HCT116 (cell line): Measurements from ENCODE around the gene SIRPB1. TPM values are rescaled to one million over a fixed set of nuclear protein-coding genes. Genes with fewer than 3 reads are reported as not detected.

ENCODE experiments used
- ATAC-seq: fragments of 200-7000 bp; cut with Tn5 transposase; 2 replicates; pipeline ENCODE4 v1.9.1; 2020; ENCODE audit warnings: mild to moderate bottlenecking, moderate library complexity
- BruUV-seq: library from RNA; stranded (reverse); fragments of 400-500 nt; replicated peaks from 2 replicates; lab custom pipeline; 2021; lab: Mats Ljungman, UMichigan
- CTCF ChIA-PET: fragments of 300-600 bp; sonication (Branson Sonifier 250); formaldehyde crosslinking; loops from one replicate; lab custom pipeline; 2021; ENCODE audit warnings: antibody characterized with exemption; lab: Charles Lee
- POLR2A ChIA-PET: fragments of 300-600, 350-600 bp; sonication (Branson Sonifier 250); formaldehyde crosslinking; loops from one replicate; lab custom pipeline; 2021; ENCODE audit warnings: antibody characterized with exemption; lab: Charles Lee
- RAD21 ChIA-PET, 2 experiments: fragments of 300-600 bp; sonication (Branson Sonifier 250); formaldehyde crosslinking; loops; one replicate each; lab custom pipeline; 2023; ENCODE audit warnings: low total read pairs in 2 of 2; ENCODE audit not compliant: uncharacterized antibody in 2 of 2, unreplicated experiment in 2 of 2, low non-redundant PET in 1 of 2; lab: Charles Lee
- DNase-seq: peaks from one replicate; pipeline ENCODE4 v3.0.0-alpha.2; 2010; ENCODE audit warnings: low read depth, low spot score
- H2AFZ ChIP-seq: fragments of 200-600 bp; shearing (Covaris generic), sonication (generic); 2 replicates; pipeline ENCODE4 v1.6.1; 2017; ENCODE audit warnings: low read depth, mixed run types, mixed read lengths, antibody characterized with exemption, low read length; ENCODE audit not compliant: poor library complexity, severe bottlenecking
- H3K27ac ChIP-seq: 2 replicates; pipeline ENCODE4 v1.5.1; 2012; ENCODE audit warnings: low read depth, low read length
- H3K27me3 ChIP-seq: fragments of 200-600 bp; sonication (generic); 2 replicates; pipeline ENCODE4 v1.6.1; 2016; ENCODE audit warnings: mixed run types, low read length, mixed read lengths; ENCODE audit not compliant: insufficient read depth
- H3K36me3 ChIP-seq, 2 experiments: fragments of 200-500 bp in 1 of 2; fragments of 200-600 bp in 1 of 2; sonication (Bioruptor generic) in 1 of 2; sonication (generic) in 1 of 2; 2 replicates each; pipeline versions ENCODE4 v1.5.1 to v1.6.1; 2014 to 2016; ENCODE audit warnings: low read length in 2 of 2, inconsistent platforms in 1 of 2, mixed read lengths in 1 of 2, mixed run types in 1 of 2; ENCODE audit not compliant: insufficient read depth in 2 of 2, control insufficient read depth in 1 of 2
- H3K4me1 ChIP-seq, 2 experiments: fragments of 200-600 bp in 1 of 2; sonication (generic) in 1 of 2; 2 replicates each; pipeline versions ENCODE4 v1.5.1 to v1.6.1; 2012 to 2017; ENCODE audit warnings: low read length in 2 of 2, inconsistent platforms in 1 of 2, mild to moderate bottlenecking in 1 of 2, mixed read lengths in 1 of 2, mixed run types in 1 of 2, moderate library complexity in 1 of 2; ENCODE audit not compliant: insufficient read depth in 2 of 2, control insufficient read depth in 1 of 2
- H3K4me2 ChIP-seq: fragments of 200-600 bp; sonication (generic); 2 replicates; pipeline ENCODE4 v1.6.1; 2017; ENCODE audit warnings: mixed run types, low read length, mixed read lengths
- H3K4me3 ChIP-seq, 2 experiments: fragments of 200-600 bp in 1 of 2; sonication (generic) in 1 of 2; replicated peaks in 1 of 2; 2 replicates each; pipeline ENCODE4 v1.5.1; 2011 to 2016; ENCODE audit warnings: low read length in 2 of 2, control low read depth in 1 of 2, low read depth in 1 of 2, mild to moderate bottlenecking in 1 of 2, mixed read lengths in 1 of 2, mixed run types in 1 of 2
- H3K79me2 ChIP-seq: fragments of 200-600 bp; sonication (generic); 2 replicates; pipeline ENCODE4 v1.6.1; 2017; ENCODE audit warnings: mild to moderate bottlenecking, mixed run types, low read length, moderate library complexity, mixed read lengths; ENCODE audit not compliant: insufficient read depth
- H3K9ac ChIP-seq: fragments of 200-600 bp; sonication (generic); 2 replicates; pipeline ENCODE4 v1.6.1; 2016; ENCODE audit warnings: low read length, mixed read lengths
- H3K9me2 ChIP-seq: fragments of 200-600 bp; sonication (generic), shearing (Covaris generic); 2 replicates; pipeline ENCODE4 v1.6.1; 2017; ENCODE audit warnings: mixed run types, mild to moderate bottlenecking, moderate library complexity; ENCODE audit not compliant: insufficient read depth
- H3K9me3 ChIP-seq, 2 experiments: fragments of 200-500 bp in 1 of 2; fragments of 200-600 bp in 1 of 2; sonication (Bioruptor generic) in 1 of 2; sonication (generic) in 1 of 2; 2 replicates each; pipeline ENCODE4 v1.6.1; 2014 to 2017; ENCODE audit warnings: low read length in 2 of 2, mixed read lengths in 2 of 2, inconsistent platforms in 1 of 2, low read depth in 1 of 2, mild to moderate bottlenecking in 1 of 2, mixed run types in 1 of 2, moderate library complexity in 1 of 2; ENCODE audit not compliant: control insufficient read depth in 1 of 2, insufficient read depth in 1 of 2
- H4K20me1 ChIP-seq: fragments of 200-600 bp; sonication (generic), shearing (Covaris generic); 2 replicates; pipeline ENCODE4 v1.6.1; 2017; ENCODE audit warnings: mixed run types, mild to moderate bottlenecking, moderate library complexity; ENCODE audit not compliant: insufficient read depth
- ATF3 ChIP-seq: IDR thresholded peaks from 2 replicates; pipeline ENCODE4 v1.6.1; 2012
- EGR1 ChIP-seq: IDR thresholded peaks from 2 replicates; pipeline ENCODE4 v1.6.1; 2012; ENCODE audit warnings: low read depth
- EZH2 ChIP-seq: fragments of 200-600 bp; sonication (generic); IDR thresholded peaks from 2 replicates; pipeline ENCODE4 v1.6.1; 2017; ENCODE audit warnings: antibody characterized with exemption, mixed run types
- EZH2phosphoT487 ChIP-seq: fragments of 200-600 bp; IDR thresholded peaks from 2 replicates; pipeline ENCODE4 v1.6.1; 2018; ENCODE audit warnings: antibody characterized with exemption, borderline replicate concordance
- JUND ChIP-seq: IDR thresholded peaks from 2 replicates; pipeline ENCODE4 v1.6.1; 2012
- POLR2A ChIP-seq: IDR thresholded peaks from 2 replicates; pipeline ENCODE4 v1.7.0; 2011; ENCODE audit warnings: borderline replicate concordance; ENCODE audit not compliant: insufficient read depth, insufficient read length; ENCODE audit errors: extremely low read depth
- POLR2AphosphoS5 ChIP-seq: IDR thresholded peaks from 2 replicates; pipeline ENCODE4 v1.6.1; 2011; ENCODE audit warnings: mild to moderate bottlenecking, low read depth, low read length, moderate library complexity
- SIN3A ChIP-seq: IDR thresholded peaks from 2 replicates; pipeline ENCODE4 v1.6.1; 2012; ENCODE audit warnings: low read depth
- SP1 ChIP-seq: IDR thresholded peaks from 2 replicates; pipeline ENCODE4 v1.6.1; 2012; ENCODE audit warnings: low read depth
- TCF7L2 ChIP-seq: IDR thresholded peaks from 2 replicates; pipeline ENCODE4 v1.7.0; 2011; ENCODE audit warnings: borderline replicate concordance, inconsistent platforms; ENCODE audit not compliant: insufficient read depth, insufficient read length; ENCODE audit errors: extremely low read depth
- ZFX ChIP-seq: fragments of 450-650 bp; IDR thresholded peaks from 2 replicates; pipeline ENCODE4 v1.6.1; 2017
- intact Hi-C: fragments of 100-400 bp; cut with micrococcal nuclease; formaldehyde crosslinking; loops from 2 replicates; pipeline ENCODE4 v1.10.0; 2022
- total RNA-seq: library from RNA; stranded (reverse); gene quantifications from one replicate; pipeline ENCODE4 v1.2.1, GENCODE V29; 2021; ENCODE audit not compliant: unreplicated experiment
- TF ChIP-seq, protein P1 (sequence below): IDR thresholded peaks from 2 replicates; pipeline ENCODE4 v1.6.1; 2011; ENCODE audit warnings: mild to moderate bottlenecking, low read length, moderate library complexity; ENCODE audit not compliant: insufficient replicate concordance; ENCODE audit errors: extremely low read depth
- TF ChIP-seq, protein P2 (sequence below): IDR thresholded peaks from 2 replicates; pipeline ENCODE4 v1.6.1; 2012; ENCODE audit warnings: low read depth
- TF ChIP-seq, protein P3 (sequence below): IDR thresholded peaks from 2 replicates; pipeline ENCODE4 v1.6.1; 2012

Gene SIRPB1
- total RNA-seq, 1 experiment from 2014 or later: 1.9 TPM

DNA sequence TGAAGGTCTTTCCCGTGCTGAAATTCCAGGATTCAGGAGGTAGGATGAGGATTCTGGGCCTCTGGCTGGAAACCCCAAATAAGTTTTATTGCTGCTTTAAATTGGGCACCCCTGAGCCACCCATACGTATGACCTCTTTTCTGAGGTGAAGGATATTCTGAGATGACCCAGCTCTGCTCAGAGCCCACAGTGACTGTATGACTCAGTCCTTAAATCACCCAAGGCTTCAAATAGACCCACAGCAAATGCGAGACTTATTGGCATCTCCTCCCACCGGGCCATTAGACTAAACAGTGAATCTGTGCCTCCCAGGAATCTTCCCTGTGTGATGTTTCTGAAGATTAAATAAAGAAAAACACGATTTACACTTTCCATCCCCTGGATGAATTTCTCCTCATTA is 28.3 kb upstream of the SIRPB1 start:
- Histone ChIP-seq H4K20me1 (no peaks in the 10 kb centered on the region), H2AFZ (no peak overlapping the region), H3K9me2 (no peaks in the 10 kb centered on the region), H3K4me3 (no peak overlapping the region), H3K27me3 (peaks cover 19% of the 10 kb centered on the region), H3K9me3 (no peaks in the 10 kb centered on the region), H3K36me3 (no peaks in the 10 kb centered on the region), H3K4me1 (no peaks in the 10 kb centered on the region), H3K9ac (no peak overlapping the region), H3K79me2 (no peaks in the 10 kb centered on the region)
- CTCF ChIA-PET: no interaction called here
- POLR2A ChIA-PET: no interaction called here
- intact Hi-C loops: no loop called here
- RAD21 ChIA-PET: no interaction called here
- no peak for ATAC-seq
- BruUV-seq: no TSS peak
- DNase-seq: no peak
- TF ChIP-seq EZH2 (no peak), TCF7L2 (no peak)
- TF ChIP-seq, protein P1, sequence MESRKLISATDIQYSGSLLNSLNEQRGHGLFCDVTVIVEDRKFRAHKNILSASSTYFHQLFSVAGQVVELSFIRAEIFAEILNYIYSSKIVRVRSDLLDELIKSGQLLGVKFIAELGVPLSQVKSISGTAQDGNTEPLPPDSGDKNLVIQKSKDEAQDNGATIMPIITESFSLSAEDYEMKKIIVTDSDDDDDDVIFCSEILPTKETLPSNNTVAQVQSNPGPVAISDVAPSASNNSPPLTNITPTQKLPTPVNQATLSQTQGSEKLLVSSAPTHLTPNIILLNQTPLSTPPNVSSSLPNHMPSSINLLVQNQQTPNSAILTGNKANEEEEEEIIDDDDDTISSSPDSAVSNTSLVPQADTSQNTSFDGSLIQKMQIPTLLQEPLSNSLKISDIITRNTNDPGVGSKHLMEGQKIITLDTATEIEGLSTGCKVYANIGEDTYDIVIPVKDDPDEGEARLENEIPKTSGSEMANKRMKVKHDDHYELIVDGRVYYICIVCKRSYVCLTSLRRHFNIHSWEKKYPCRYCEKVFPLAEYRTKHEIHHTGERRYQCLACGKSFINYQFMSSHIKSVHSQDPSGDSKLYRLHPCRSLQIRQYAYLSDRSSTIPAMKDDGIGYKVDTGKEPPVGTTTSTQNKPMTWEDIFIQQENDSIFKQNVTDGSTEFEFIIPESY: no peak
- TF ChIP-seq, all 23 proteins: peak for 0
- Histone ChIP-seq H3K4me2 (no peak overlapping the region), H3K27ac (no peak overlapping the region)

GRCh38 chr20:1646975-1647431 is 27.2 kb upstream of the SIRPB1 start:
- BruUV-seq: no TSS peak
- Histone ChIP-seq H2AFZ (no peak overlapping the region), H3K36me3 (no peaks in the 10 kb centered on the region), H3K4me2 (no peak overlapping the region), H3K79me2 (no peaks in the 10 kb centered on the region), H3K27ac (no peak overlapping the region), H3K9ac (no peak overlapping the region), H4K20me1 (no peaks in the 10 kb centered on the region), H3K4me3 (no peak overlapping the region), H3K27me3 (peaks cover 26% of the 10 kb centered on the region), H3K9me2 (no peaks in the 10 kb centered on the region)
- no peak for ATAC-seq
- ChIA-PET POLR2A (no interaction called here), RAD21 (no interaction called here), CTCF (no interaction called here)
- TF ChIP-seq ATF3 (no peak), EGR1 (no peak), POLR2AphosphoS5 (no peak), EZH2 (no peak), EZH2phosphoT487 (no peak), JUND (no peak), POLR2A (no peak), SP1 (no peak), ZFX (no peak), SIN3A (no peak)
- TF ChIP-seq, protein P2, sequence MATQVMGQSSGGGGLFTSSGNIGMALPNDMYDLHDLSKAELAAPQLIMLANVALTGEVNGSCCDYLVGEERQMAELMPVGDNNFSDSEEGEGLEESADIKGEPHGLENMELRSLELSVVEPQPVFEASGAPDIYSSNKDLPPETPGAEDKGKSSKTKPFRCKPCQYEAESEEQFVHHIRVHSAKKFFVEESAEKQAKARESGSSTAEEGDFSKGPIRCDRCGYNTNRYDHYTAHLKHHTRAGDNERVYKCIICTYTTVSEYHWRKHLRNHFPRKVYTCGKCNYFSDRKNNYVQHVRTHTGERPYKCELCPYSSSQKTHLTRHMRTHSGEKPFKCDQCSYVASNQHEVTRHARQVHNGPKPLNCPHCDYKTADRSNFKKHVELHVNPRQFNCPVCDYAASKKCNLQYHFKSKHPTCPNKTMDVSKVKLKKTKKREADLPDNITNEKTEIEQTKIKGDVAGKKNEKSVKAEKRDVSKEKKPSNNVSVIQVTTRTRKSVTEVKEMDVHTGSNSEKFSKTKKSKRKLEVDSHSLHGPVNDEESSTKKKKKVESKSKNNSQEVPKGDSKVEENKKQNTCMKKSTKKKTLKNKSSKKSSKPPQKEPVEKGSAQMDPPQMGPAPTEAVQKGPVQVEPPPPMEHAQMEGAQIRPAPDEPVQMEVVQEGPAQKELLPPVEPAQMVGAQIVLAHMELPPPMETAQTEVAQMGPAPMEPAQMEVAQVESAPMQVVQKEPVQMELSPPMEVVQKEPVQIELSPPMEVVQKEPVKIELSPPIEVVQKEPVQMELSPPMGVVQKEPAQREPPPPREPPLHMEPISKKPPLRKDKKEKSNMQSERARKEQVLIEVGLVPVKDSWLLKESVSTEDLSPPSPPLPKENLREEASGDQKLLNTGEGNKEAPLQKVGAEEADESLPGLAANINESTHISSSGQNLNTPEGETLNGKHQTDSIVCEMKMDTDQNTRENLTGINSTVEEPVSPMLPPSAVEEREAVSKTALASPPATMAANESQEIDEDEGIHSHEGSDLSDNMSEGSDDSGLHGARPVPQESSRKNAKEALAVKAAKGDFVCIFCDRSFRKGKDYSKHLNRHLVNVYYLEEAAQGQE: no peak
- TF ChIP-seq, protein P3, sequence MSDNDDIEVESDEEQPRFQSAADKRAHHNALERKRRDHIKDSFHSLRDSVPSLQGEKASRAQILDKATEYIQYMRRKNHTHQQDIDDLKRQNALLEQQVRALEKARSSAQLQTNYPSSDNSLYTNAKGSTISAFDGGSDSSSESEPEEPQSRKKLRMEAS: no peak
- TF ChIP-seq, all 23 proteins: peak for 0
- H3K9me3 ChIP-seq: no peaks in the 10 kb centered on the region
- H3K4me1 ChIP-seq: no peaks in the 10 kb centered on the region
- DNase-seq: no peak
- intact Hi-C loops: no loop called here
